Neuronal stem cell (in vitro differentiated cells): ENCODE measurements around the gene APPBP2.

ENCODE experiments used
- DNase-seq: peaks from one replicate; pipeline ENCODE4 v3.0.0-alpha.2; 2013; ENCODE audit warnings: low spot score
- H2AFZ ChIP-seq: one replicate; pipeline ENCODE4 v1.6.1; 2013; ENCODE audit warnings: mild to moderate bottlenecking, low read length, inconsistent platforms
- H2AK5ac ChIP-seq: 2 replicates; pipeline ENCODE4 v1.6.1; 2013; ENCODE audit warnings: low read depth, mild to moderate bottlenecking, inconsistent platforms, low read length, moderate library complexity, mixed read lengths
- H2BK120ac ChIP-seq: 2 replicates; pipeline ENCODE4 v1.6.1; 2013; ENCODE audit warnings: low read depth, mild to moderate bottlenecking, inconsistent platforms, low read length, moderate library complexity, mixed read lengths
- H2BK12ac ChIP-seq: one replicate; pipeline ENCODE4 v1.6.1; 2013; ENCODE audit warnings: low read length, inconsistent platforms
- H2BK15ac ChIP-seq: 2 replicates; pipeline ENCODE4 v1.6.1; 2013; ENCODE audit warnings: mild to moderate bottlenecking, low read length, inconsistent platforms, mixed read lengths
- H2BK5ac ChIP-seq: one replicate; pipeline ENCODE4 v1.6.1; 2013; ENCODE audit warnings: inconsistent platforms, mild to moderate bottlenecking, low read length, moderate library complexity
- H3K14ac ChIP-seq: one replicate; pipeline ENCODE4 v1.6.1; 2013; ENCODE audit warnings: low read length, inconsistent platforms
- H3K18ac ChIP-seq: 2 replicates; pipeline ENCODE4 v1.6.1; 2013; ENCODE audit warnings: low read length, inconsistent platforms
- H3K23ac ChIP-seq: 2 replicates; pipeline ENCODE4 v1.6.1; 2013; ENCODE audit warnings: low read depth, mild to moderate bottlenecking, mixed read lengths, low read length, inconsistent platforms; ENCODE audit not compliant: poor library complexity
- H3K27ac ChIP-seq: replicated peaks from 3 replicates; pipeline ENCODE4 v1.5.1; 2013; ENCODE audit warnings: low read length, inconsistent platforms
- H3K27me3 ChIP-seq, 3 experiments: 2 replicates each; pipeline ENCODE4 v1.6.1; 2013; ENCODE audit warnings: low read length in 3 of 3, mild to moderate bottlenecking in 2 of 3, inconsistent platforms in 1 of 3, low read depth in 1 of 3, mixed read lengths in 1 of 3, moderate library complexity in 1 of 3; ENCODE audit not compliant: control insufficient read depth in 3 of 3, insufficient read depth in 3 of 3
- H3K36me3 ChIP-seq, 2 donors: replicated peaks in 1 of 2; 2 replicates each; pipeline ENCODE4 v1.6.1; 2013; ENCODE audit warnings: low read length in 2 of 2; ENCODE audit not compliant: control insufficient read depth in 2 of 2, insufficient read depth in 2 of 2
- H3K4ac ChIP-seq: 2 replicates; pipeline ENCODE4 v1.6.1; 2013; ENCODE audit warnings: inconsistent platforms, mild to moderate bottlenecking, low read length, moderate library complexity
- H3K4me1 ChIP-seq, 2 donors: 1 replicate in 1 of 2; 2 replicates in 1 of 2; pipeline ENCODE4 v1.6.1; 2013; ENCODE audit warnings: low read length in 2 of 2, low read depth in 1 of 2; ENCODE audit not compliant: control insufficient read depth in 2 of 2, insufficient read depth in 1 of 2
- H3K4me2 ChIP-seq: one replicate; pipeline ENCODE4 v1.6.1; 2013; ENCODE audit warnings: mild to moderate bottlenecking, low read length, inconsistent platforms; ENCODE audit not compliant: insufficient read depth, poor library complexity, severe bottlenecking
- H3K4me3 ChIP-seq, 2 donors: 2 replicates each; pipeline ENCODE4 v1.5.1; 2013; ENCODE audit warnings: low read length in 2 of 2, mild to moderate bottlenecking in 2 of 2, inconsistent platforms in 1 of 2, moderate library complexity in 1 of 2
- H3K79me1 ChIP-seq: one replicate; pipeline ENCODE4 v1.6.1; 2013; ENCODE audit warnings: low read depth, mild to moderate bottlenecking, inconsistent platforms, low read length, moderate library complexity
- H3K9ac ChIP-seq: one replicate; pipeline ENCODE4 v1.6.1; 2013; ENCODE audit warnings: mild to moderate bottlenecking, low read depth, low read length, inconsistent platforms; ENCODE audit not compliant: poor library complexity
- H3K9me3 ChIP-seq, 2 donors: replicated peaks in 1 of 2; 2 replicates each; pipeline versions ENCODE3 to v1.6.1; 2013; ENCODE audit warnings: low read length in 2 of 2, mild to moderate bottlenecking in 2 of 2, inconsistent platforms in 1 of 2, low read depth in 1 of 2, mixed read lengths in 1 of 2, moderate library complexity in 1 of 2; ENCODE audit not compliant: control insufficient read depth in 2 of 2, insufficient read depth in 1 of 2
- H4K8ac ChIP-seq: one replicate; pipeline ENCODE4 v1.6.1; 2013; ENCODE audit warnings: low read depth, mild to moderate bottlenecking, inconsistent platforms, low read length, moderate library complexity
- H4K91ac ChIP-seq: one replicate; pipeline ENCODE4 v1.6.1; 2013; ENCODE audit warnings: low read length, low read depth, mild to moderate bottlenecking, inconsistent platforms; ENCODE audit not compliant: poor library complexity
- WGBS, 2 donors: extraction: QIAGEN DNeasy Blood & Tissue Kit; methylation state at CpG; one replicate each; pipeline ENCODE4 v1.1.7; 2013; ENCODE audit warnings: missing lambda C conversion rate in 2 of 2, mixed read lengths in 1 of 2; ENCODE audit not compliant: insufficient read length in 2 of 2, insufficient replicate concordance in 1 of 2; ENCODE audit errors: extremely low coverage in 2 of 2; 5-methylcytosine and 5-hydroxymethylcytosine counted together

The APPBP2 gene

GRCh38 chr17:60426596-60426995, 99.4 kb downstream of the APPBP2 start:
- no peak overlapping the region for H2BK120ac ChIP-seq
- no peak overlapping the region for H3K9ac ChIP-seq
- no peak for DNase-seq
- peak overlapping the region; percentile 29 for H2AFZ ChIP-seq
- no peak overlapping the region for H2BK12ac ChIP-seq
- H3K4me2 ChIP-seq: no peak overlapping the region
- no peak overlapping the region for H2AK5ac ChIP-seq
- no peak overlapping the region for H3K4me3 ChIP-seq
- H4K91ac ChIP-seq: no peak overlapping the region
- no peak overlapping the region for H2BK15ac ChIP-seq
- no peak overlapping the region for H4K8ac ChIP-seq
- peaks cover 0 to 11% (median 2%) of the 10 kb centered on the region in 3 experiments for H3K27me3 ChIP-seq
- no peaks in the 10 kb centered on the region for H3K79me1 ChIP-seq
- no peak overlapping the region for H2BK5ac ChIP-seq
- no peak overlapping the region for H3K18ac ChIP-seq
- no peak overlapping the region for H3K23ac ChIP-seq
- H3K14ac ChIP-seq: no peak overlapping the region
- H3K9me3 ChIP-seq: no peaks in the 10 kb centered on the region
- WGBS, 2 donors: no CpG with 5 or more reads among the region's 10 CpGs
- H3K4ac ChIP-seq: no peak overlapping the region
- H3K4me1 ChIP-seq: peaks cover 3 to 5% of the 10 kb centered on the region in 2 donors
- no peaks in the 10 kb centered on the region for H3K36me3 ChIP-seq
- no peak overlapping the region for H3K27ac ChIP-seq

GRCh38 chr17:60425626-60426025, 100.4 kb downstream of the APPBP2 start:
- whole genome bisulfite sequencing, 2 donors: no CpG with 5 or more reads among the region's 6 CpGs
- Histone ChIP-seq H3K4me3 (no peak overlapping the region), H3K4ac (no peak overlapping the region), H3K36me3 (no peaks in the 10 kb centered on the region), H3K79me1 (no peaks in the 10 kb centered on the region), H3K23ac (no peak overlapping the region), H2BK15ac (no peak overlapping the region), H4K91ac (no peak overlapping the region), H2BK5ac (no peak overlapping the region), H3K9ac (no peak overlapping the region), H2AFZ (no peak overlapping the region), H3K27me3 (peaks cover 0 to 5% (median 2%) of the 10 kb centered on the region in 3 experiments), H3K27ac (no peak overlapping the region), H4K8ac (no peak overlapping the region), H2BK12ac (no peak overlapping the region), H2BK120ac (no peak overlapping the region), H3K4me1 (peaks cover 3 to 5% of the 10 kb centered on the region in 2 donors), H3K9me3 (no peaks in the 10 kb centered on the region), H3K18ac (peak overlapping the region; percentile 19), H2AK5ac (peak overlapping the region; percentile 38), H3K4me2 (no peak overlapping the region), H3K14ac (no peak overlapping the region)
- DNase-seq: no peak

- Histone ChIP-seq H2BK120ac (no peak overlapping the region), H3K4me3 (no peak overlapping the region), H3K79me1 (no peaks in the 10 kb centered on the region), H3K14ac (no peak overlapping the region), H3K27me3 (peaks cover 0 to 5% (median 2%) of the 10 kb centered on the region in 3 experiments), H2AFZ (no peak overlapping the region), H4K8ac (no peak overlapping the region), H3K36me3 (no peaks in the 10 kb centered on the region), H3K9me3 (no peaks in the 10 kb centered on the region), H3K9ac (peak overlapping the region; percentile 3), H3K4me1 (peaks cover 3 to 5% of the 10 kb centered on the region in 2 donors), H3K27ac (no peak overlapping the region), H3K4me2 (no peak overlapping the region), H4K91ac (no peak overlapping the region), H2BK15ac (no peak overlapping the region), H3K23ac (no peak overlapping the region), H3K18ac (no peak overlapping the region), H2AK5ac (no peak overlapping the region), H2BK12ac (no peak overlapping the region), H3K4ac (no peak overlapping the region), H2BK5ac (no peak overlapping the region)
- WGBS, 2 donors: no CpG with 5 or more reads among the region's 3 CpGs
- DNase-seq: no peak
Observed at GRCh38 chr17:60423865-60424264, 102.2 kb downstream of the APPBP2 start.

- no peaks in the 10 kb centered on the region for H3K36me3 ChIP-seq
- no peaks in the 10 kb centered on the region for H3K9me3 ChIP-seq
- peak within 1 kb of the TSS; percentile 70 for H3K9ac ChIP-seq
- H3K23ac ChIP-seq: peak within 1 kb of the TSS; percentile 73
- H2BK5ac ChIP-seq: peak within 1 kb of the TSS; percentile 53
- no peaks in the 10 kb centered on the region for H3K79me1 ChIP-seq
- peak within 1 kb of the TSS; percentile 97 for H2BK12ac ChIP-seq
- H4K8ac ChIP-seq: peak within 1 kb of the TSS; percentile 82
- peak within 1 kb of the TSS; percentile 72 for H4K91ac ChIP-seq
- peak within 1 kb of the TSS; percentile 73 for H3K27ac ChIP-seq
- H2BK120ac ChIP-seq: peak within 1 kb of the TSS; percentile 72
- peak within 1 kb of the TSS; percentile 84 for H3K14ac ChIP-seq
- peaks cover 0 to 5% (median 2%) of the 10 kb centered on the region in 3 experiments for H3K27me3 ChIP-seq
- H3K4ac ChIP-seq: no peak within 1 kb of the TSS
- H3K4me3 ChIP-seq: peak within 1 kb of the TSS; percentile 34 to 81
- peak within 1 kb of the TSS; percentile 52 for H2AK5ac ChIP-seq
- no peak for DNase-seq
- H3K18ac ChIP-seq: peak within 1 kb of the TSS; percentile 97
- H2BK15ac ChIP-seq: peak within 1 kb of the TSS; percentile 98
- peak within 1 kb of the TSS; percentile 83 for H3K4me2 ChIP-seq
- no CpG with 5 or more reads among the region's 18 CpGs for WGBS, 2 donors
- peak within 1 kb of the TSS; percentile 91 for H2AFZ ChIP-seq
- peaks cover 3 to 5% of the 10 kb centered on the region in 2 donors for H3K4me1 ChIP-seq
Observed at GRCh38 chr17:60422162-60422665, 103.8 kb downstream of the APPBP2 start, which contains the start of gene CHCT1. CHCT1 (plus strand) TSS chr17:60422489; CDS start chr17:60422593, 104 bp downstream.
